Activated CD4-positive, CD25-positive, alpha-beta regulatory T cell treated with anti-CD3 and anti-CD28 coated beads, Interleukin-2, amount 50 U/mL, for 24 hours (primary cell): ENCODE data around the gene GPANK1.

Experiments
- ATAC-seq, 2 donors: fragments of 150-1000 bp; cut with Tn5 transposase; one replicate each; pipeline ENCODE4 v1.10.0; 2021; ENCODE audit warnings: mild to moderate bottlenecking in 1 of 2, moderate library complexity in 1 of 2

Gene GPANK1

DNA sequence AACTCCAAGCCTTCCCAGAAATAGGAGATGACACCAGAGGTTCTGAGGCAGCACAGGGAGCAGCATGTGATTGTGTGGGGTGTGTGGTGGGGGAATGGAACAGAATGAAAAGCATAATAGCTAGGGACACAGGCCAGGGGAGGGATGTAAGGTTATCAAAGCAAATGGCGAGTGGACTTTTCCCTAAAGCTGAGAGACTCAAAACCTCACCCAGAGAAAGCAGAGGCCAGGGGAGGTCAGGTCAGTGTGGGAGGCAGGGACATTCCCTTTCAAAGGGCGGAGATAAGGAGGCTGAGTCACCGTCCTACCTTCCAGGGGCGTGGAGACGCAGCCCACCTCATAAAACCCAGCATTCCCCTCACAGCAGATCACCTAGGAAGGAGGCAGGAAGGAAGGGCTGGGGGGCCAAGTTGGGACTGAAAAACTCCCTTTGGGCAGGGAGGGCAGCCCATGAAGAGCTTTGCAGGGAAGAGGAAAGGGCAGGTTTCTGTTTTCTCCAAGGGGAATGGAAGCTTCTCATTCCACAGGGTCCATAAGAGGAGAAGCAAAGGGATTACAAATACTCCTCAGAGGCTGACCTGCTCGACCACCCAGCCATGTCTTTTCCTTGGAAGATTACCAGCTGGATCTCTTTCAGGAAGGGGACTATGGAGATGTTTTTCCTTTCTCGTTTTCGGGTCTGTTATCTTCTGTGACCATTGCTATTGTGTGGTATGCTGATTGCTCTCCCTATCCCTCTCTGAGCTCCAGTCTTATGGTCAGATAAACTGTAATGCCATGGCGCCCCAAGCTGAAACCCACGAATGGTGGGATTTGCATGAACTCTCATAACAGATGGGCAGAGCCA lies 25.7 kb upstream of the GPANK1 start:
- no peak for ATAC-seq

DNA sequence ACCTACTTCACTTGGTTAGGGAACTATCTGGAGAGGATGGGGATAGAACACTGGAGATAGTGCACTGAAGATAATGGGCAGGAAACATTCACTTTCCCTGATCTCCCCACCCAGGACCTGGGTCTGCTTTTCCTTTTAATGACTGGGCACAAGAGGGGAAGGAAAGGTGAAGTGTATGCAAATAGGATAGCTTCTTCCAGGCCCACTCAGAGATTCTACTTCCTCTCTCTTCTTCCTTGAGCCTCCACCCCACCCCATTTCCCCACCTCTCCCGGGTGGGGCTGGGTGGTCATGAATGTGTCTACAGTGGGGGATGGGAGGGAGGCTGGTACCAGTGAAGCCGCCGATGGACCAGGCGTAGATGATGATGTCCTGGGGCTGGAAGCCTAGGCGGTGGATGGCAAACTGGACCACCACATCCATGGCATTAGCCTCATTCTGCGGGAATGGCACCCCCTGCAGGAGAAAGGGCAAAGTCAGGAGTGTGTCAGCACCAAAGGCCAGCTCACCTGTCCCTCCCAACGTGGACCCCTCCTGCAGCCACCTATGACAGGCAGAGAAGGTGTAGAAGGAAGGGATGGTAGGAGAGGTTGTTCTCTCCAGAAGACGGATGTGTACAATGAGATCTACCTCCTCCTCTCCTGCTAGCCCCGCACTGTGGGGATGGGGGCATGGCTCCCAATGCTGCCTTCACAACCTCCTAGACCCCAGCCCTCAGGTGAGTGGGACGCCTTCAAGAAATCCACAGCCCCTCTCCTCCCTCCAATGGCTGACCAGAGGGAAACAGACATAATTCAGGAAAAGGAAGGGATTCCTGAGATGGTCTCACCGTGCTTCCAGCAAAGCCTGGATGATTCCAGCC lies 24.7 kb upstream of the GPANK1 start:
- no peak for ATAC-seq

DNA sequence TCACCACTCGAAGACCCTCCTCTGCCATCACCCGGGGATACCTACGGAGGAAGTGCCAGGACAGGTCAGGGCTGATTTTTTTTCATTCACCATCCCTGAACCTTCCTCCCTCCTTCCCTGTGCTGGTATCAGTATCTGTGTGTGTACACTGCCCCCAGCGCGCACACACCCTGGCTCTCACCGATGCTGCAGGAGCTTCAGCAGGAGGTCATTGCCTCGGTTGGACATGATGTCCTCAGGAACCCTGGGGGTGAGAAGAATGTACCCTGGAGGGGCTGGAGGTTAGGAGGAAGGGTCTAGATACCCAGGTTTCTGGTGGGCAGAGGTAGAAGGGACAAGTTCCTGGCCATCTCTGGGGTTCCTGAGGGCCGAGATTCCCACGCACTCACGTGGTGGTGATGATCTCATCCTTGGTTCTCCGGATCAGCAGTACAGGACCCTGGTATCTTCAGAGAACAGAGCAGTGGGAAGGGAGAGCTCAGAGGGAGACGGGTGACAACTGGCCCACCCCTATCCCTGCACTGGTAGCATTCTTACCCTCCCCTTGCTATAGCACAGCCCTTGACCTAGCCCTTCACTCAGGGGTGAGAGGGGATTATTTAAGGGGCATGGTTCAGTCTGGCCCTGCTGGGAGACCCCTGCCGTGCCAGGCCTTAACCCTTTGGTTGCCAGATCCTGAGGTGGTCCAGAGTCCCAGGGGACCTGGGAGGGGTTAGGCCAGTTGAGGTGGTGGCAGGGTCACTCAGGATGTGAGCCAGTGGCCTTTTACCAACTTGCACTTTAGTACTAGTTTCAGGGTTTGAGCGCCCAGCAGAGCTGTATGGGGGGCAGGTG lies 23.3 kb upstream of the GPANK1 start:
- no peak for ATAC-seq

DNA sequence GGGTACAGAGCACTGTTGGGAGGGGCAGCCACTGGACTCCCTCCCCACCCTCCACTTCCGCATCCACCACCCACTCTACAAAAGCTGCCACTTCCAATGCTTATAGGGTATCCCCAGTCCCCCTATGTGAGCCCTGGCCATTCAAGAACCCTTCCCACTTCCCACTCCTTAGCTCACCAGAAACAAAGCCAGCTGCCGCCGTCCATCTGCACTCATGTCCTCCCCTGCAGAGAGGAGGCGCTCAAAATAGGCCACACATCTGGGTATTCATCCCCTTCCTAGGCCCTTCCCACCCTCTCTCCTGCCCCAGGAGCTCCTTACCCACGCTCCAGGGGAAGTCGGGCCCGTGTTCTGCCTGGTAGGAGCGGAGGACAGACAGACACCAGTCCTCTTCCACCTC lies 22.5 kb upstream of the GPANK1 start:
- ATAC-seq: no peak

DNA sequence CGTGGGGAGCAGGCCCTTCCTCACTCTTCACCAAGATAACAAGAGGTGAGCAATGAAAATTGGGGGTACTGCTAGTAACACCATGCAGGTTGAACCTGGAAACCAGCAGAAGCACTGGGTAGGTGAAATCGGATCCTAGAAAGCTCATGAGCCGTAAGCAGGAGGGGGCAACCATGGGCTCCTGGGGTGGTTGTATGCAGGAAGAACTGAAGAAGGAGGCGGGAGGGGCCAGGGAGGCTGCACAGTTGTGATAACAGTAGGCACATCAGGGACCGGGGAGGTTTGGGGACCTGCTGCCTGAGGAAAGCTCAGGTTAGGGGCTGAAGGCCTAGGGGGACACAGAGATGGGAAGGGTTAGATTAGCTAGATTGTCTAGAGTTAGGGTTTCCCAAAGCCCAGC lies 21.7 kb upstream of the GPANK1 start:
- no peak for ATAC-seq

DNA sequence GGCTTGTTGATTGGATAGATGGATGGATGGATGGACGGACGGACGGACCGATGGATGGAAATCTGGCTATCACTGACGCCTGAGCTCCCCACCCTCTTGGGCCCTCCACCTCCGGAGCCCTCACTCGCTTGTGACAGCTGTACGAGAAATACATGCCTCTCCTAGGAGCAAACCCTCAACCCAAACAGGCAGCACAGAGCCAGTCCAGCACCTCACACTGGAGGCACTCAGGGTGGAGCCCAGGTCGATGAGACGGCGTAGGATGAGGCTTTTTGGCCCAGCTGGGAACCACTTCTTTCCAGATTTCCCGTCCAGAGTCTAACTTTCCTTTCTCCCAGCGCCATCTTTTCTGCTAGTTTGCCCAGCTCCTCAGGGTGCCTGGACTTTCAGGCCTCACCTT lies 18.8 kb upstream of the GPANK1 start:
- no peak for ATAC-seq

DNA sequence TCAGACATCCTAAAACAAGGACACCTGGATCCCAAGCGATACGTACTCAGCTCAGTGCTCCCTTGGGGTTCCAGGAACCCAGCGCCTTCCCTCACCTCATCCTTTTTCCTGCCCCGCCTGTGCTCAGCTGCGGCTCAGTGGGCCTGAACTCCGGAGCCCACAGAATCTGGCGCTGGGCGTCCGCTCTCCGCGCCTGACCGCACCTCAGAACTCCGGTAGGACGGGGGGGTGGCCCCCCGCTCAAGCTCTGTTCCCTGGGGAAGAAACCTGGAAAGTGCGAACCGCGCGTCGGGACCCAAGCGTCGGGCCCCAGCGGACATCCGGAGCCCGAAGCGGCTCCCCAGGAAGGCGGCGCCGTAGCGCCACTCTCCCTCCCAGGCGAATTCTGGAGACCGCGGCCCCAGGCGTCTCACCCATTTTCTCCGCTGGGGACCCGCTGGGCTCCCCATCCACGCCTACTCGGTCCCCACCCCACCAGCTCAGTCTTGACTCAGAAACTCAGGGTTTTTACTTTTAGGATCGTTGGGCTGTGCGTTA lies 16.4 kb upstream of the GPANK1 start:
- peak; percentile 53 to 60 for ATAC-seq

DNA sequence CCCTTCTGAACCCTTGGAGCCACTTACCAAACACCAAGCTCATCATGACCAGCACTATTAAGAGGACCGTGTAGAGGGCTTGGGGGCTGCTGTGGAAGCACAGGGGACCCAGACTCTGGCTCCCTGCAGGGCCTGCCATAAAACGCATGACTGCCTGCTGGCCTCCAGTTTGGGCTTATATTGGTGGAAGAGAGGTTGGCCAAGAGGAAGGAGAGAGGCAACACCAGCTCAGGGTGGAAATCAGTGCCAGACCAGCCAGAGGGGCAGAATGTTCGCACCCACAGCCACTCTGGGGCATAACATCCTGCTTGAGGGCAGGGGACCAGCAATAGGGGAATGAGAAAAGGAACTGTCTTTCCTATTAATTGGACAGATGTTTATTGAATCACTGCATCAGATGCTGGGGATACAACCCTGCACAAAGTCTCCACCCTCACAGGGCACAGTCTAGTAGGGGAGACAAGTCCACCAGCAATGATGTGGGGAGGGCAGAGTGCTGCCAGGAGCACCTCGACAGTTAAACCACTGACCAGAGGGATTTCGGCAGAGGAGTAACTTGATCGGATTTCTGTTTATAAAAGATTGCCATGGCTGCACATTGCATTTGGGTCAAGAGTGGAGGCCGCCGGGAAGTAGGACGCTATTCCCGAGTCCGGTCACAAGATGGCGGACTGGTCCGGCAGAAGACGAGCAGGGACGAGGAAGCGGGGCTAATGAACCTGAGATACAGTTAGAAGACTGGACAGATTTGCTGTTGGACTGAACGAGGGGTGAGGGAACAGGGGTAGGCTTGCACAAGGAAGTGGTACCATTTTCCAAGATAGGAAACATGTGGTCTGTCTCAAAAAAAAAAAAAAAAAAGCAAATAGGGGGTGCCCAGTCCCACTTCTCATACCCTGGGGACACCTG lies 15.7 kb upstream of the GPANK1 start, which contains the start of gene LY6G5C:
Gene LY6G5C (minus strand): TSS at position 842 of the 909 bp plus-strand sequence. CDS start 694 bp downstream, at position 148.
- peak; percentile 73 to 77 for ATAC-seq

DNA sequence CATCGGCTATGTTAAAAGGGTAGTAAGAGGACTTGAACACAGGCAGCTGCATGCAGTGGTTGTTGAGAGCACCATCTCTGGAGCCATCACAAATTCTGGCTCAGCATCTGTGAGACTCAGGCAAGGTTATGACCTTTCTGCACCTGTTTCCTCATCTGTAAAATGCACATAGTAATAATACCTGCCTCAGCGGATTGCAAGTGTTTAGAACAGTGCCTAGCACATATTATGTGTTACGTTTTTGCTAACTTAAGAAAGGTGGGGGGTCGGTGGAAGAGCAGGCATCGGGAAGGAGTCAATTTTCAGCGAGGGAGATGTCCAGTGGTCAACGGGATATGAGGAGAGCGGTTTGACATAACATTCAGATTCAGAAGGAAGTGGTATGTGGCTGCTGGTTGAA lies 13.2 kb upstream of the GPANK1 start:
- no peak for ATAC-seq

DNA sequence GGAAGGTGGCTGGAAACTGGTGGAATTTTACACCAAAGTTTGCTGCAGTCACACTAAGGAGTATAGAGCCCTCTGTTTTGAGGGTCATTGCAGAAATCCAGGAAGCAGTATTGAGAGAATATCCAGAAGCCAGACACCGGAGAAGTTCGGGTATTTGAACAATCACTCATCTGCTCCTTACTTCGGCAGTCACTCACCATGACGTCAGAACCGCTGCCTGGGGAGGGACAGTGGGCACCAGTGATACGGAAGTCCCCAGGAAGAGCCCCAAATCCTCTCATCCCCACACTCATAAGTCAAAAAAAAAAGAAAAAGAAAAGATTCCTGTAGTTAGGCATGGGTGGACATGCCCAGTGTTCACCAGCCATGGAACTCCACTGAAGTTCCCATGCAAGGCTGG lies 12.1 kb upstream of the GPANK1 start:
- ATAC-seq: no peak

DNA sequence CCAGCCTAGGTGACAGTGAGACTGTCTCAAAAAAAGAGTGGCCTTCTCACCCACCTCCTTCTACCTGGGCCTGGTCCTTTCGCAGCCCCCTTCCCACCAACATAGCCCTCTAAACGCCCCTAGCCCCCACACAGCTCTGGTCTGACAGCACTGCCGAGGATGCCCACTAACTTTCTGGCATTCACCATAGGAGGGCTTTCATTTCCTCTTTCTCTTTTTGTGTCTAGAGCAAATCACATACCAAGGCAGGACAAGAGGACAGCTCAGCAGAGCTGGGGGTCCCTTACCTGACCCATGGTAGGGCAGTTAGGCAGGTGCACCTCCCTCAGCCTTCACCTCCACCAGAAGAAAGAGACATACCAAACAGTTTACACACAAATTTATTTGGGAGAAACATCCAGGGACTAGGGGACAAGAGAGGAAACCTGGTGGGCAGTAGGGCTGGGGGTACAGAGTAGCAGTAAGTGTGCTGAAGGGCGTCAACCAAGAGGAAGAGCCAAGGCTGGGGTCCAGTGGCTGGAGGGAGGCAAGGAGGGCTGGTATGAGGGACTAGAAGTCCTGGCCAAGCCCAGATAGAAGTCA lies 11.6 kb upstream of the GPANK1 start:
- ATAC-seq: no peak

DNA sequence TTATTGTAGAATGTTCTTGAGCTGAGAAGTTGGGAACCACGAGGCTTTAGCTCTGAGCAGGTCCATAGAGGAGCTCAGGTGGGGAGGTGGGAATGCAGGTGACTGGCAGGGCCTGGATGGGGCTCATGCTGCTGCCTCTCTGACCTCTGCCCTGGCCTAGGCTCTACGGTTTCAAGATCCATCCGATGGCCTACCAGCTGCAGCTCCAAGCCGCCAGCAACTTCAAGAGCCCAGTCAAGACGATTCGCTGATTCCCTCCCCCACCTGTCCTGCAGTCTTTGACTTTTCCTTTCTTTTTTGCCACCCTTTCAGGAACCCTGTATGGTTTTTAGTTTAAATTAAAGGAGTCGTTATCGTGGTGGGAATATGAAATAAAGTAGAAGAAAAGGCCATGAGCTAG lies 4.9 kb upstream of the GPANK1 start, which contains the start of gene LY6G5B:
Gene LY6G5B (plus strand): TSS at position 301 of the 400 bp plus-strand sequence. CDS start 975 bp downstream, outside the sequence.
- ATAC-seq: no peak

DNA sequence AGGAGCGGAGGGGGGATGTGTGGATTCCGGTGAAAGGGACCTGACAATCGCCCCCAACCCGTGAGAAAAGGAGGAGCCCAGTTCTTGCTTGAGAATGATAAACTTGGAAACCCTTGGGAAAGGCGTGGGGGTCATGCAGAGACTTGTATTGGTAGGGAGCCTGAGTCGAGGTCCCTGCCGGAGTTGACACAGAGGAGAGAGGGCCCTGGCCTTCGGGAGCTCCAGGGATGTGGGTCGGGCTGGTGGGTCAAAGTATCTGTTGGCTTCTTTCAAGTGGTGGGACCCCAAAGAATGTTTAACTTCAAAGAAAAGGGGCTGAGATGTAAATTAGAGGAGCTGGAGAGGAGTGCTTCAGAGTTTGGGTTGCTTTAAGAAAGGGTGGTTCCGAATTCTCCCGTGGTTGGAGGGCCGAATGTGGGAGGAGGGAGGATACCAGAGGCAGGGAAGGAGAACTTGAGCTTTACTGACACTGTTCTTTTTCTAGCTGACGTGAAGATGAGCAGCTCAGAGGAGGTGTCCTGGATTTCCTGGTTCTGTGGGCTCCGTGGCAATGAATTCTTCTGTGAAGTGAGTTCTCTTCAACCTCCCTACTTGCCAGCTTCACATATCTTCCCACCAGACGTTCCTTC lies 1.7 kb upstream of the GPANK1 start:
- ATAC-seq: no peak

DNA sequence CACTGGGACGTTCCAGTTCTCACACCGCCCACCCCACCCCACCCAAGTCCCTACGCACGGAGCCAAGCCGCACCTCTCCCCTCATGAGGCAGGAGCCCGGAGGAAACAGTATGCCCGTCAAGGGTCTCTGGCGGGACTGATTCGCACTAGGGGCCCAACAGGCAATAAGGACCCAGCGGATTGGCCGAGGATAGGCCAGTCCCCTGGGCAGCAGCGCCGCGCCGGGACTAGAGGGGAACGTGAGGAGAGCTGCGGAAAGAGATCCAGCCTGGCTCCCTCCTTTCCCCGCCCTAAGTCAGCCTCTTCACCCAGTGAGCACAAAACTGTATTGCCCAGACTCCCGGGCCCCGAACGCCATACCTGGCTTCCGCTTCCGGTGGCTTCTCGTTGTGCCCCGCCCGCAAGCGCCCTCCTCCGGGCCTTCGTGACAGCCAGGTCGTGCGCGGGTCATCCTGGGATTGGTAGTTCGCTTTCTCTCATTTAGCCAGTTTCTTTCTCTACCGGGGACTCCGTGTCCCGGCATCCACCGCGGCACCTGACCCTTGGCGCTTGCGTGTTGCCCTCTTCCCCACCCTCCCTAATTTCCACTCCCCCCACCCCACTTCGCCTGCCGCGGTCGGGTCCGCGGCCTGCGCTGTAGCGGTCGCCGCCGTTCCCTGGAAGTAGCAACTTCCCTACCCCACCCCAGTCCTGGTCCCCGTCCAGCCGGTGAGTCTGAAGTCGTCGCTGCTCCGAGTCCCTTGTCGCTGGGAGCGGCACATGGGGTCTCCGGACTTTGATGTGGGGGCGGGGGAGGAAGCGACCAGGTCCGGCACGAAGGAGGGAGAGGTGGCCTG lies 922 bp upstream of the GPANK1 start, which contains the start of gene CSNK2B:
Gene CSNK2B (plus strand): TSS at position 580 of the 836 bp plus-strand sequence. CDS start 752 bp downstream, outside the sequence.
- peak; percentile 89 for ATAC-seq

DNA sequence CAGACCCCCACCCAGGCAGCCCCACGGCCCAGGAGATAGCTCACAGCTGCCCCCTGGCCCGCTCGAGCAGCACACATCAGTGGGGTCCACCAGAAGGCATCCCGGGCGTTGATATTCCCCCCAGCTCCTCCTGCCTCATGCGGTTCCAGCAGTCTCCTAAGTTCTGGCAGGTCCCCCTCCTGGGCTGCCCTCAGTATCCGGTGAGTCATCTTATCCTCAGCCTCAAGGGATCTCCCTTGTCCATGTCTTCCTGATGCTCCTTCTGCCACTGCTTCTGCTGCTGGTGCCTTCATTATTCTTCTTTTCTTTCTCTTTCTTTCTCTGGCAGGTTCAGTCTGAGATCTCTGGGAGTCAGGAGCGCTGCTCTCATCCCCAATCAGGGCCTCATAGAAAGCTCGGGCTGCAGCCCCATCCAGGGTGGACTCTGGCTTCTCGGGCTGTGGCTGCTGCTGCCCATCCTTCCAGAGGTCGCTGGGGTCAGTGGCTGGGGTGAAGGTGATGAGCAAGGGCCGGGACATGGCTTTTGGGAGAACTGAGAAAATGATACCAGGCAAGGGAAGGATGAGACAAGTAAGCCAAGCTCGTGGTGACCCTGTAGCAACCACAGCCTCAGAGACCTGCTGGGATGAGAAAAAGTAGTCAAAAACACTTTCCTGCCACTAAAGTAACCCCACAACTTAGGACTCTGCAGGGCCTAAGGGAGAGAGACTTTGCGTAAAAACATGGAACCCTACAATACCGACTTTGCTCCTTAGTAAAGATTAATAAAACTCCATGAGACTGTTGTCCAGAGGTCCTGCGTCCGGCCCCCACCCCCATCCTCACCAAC lies 622 bp downstream of the GPANK1 start:
- ATAC-seq: no peak

DNA sequence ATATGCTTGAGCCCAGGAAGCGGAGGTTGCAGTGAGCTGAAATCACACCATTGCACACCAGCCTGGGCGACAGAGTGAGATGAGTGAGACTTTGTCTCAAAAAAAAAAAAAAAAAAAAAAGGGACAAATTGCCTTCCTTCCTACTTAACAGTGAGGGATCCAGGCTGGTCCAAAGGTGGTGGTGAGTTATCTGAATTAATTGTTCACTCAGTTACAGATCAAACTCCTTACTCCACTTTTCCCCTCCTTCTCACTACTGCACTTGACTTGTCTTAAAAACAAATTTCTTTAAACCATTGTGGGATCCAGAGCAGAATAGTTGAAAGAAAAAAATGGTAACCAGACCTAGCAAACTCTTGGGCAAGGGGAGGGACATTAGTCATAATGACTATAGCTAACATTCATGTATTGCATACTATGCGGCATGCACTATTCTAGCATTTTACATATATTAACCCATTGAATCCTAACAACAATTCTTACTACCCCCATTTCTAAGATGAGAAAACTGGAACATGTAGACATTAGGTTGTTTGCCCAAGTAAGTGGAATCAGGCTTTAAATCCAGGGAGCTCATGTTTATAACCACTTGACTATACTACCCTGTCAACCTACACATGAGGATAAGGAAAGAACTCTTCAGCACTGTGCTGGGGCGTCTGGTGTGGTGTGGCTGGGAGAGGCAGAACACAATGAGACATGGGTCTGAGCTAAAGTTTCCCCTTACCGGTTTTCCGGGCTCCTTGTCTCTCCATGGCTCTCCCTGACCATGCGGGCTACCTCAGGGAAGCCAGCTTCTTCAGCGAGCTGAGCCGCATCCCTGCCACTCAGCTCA lies 1.5 kb downstream of the GPANK1 start:
- no peak for ATAC-seq

DNA sequence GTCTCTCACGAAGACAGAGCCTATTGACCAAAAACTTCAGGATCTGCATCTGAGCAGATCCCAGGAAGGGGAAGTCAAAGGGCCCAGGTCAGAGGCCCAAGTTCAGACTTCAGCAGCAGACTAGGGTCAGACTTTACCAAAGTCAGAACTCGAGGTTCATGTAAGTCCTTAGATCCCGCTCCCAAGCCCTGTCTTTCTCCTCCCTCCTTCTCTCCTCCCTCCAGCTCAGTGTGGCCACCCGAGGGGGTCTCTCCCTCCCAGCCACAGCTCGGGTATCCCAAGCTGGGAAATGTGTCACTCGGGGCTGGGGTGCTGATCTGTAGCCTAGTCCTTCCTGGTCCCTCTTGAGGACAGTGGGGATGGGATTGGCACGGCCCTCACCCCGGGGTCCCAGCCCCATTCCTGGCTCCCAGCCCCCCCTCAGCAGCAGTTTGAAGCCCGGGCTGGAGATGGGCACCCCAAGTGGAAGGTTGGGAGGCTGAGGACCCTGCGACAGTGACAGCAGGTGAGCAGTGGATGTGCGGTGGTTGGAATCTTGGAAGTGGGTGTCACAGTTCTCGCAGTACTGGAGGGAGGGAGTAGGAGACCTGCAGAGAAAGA lies 2.6 kb downstream of the GPANK1 start:
- no peak for ATAC-seq
